H1 (cell line): Measurements from ENCODE around the gene DGKI. TPM values are rescaled to one million over a fixed set of nuclear protein-coding genes. Genes with fewer than 3 reads are reported as not detected.

ENCODE experiments used
- CHD7 ChIP-seq: fragments of 300-600 bp; sonication (generic); IDR thresholded peaks from 2 replicates; pipeline ENCODE4 v1.7.1; 2012; ENCODE audit warnings: low read length, moderate library complexity, mild to moderate bottlenecking, inconsistent platforms; ENCODE audit not compliant: insufficient replicate concordance
- polyA plus RNA-seq, 7 experiments: library from polyadenylated mRNA; depleted of rRNA in 3 of 7; stranded (reverse) in 5 of 7; unstranded in 2 of 7; fragments of >200 nt in 5 of 7; fragments of 200-250 nt in 2 of 7; gene quantifications; 1 replicate in 5 of 7; 2 replicates in 1 of 7; 4 replicates in 1 of 7; pipeline versions ENCODE4 v1.2.1 to v1.2.3, GENCODE V29; 2011 to 2013; ENCODE audit warnings: missing spikeins in 2 of 7, mixed read lengths in 2 of 7
- total RNA-seq: library from RNA; stranded (reverse); fragmentation: NEBNext Ultra II Directional; extraction: Animal tissue kit (Norgen Biotek cat#: 25700); gene quantifications from 2 replicates; pipeline ENCODE4 v1.2.1, GENCODE V29; 2021

DGKI gene
- total and polyA plus RNA-seq, 2 of the 8 experiments (the other 6 are each of a cell fraction or from before 2014, with no cell fraction given) = 0.20 to 0.71 TPM

GRCh38 chr7:137839903-137840779, 6.6 kb downstream of the DGKI start (continued):
- TF ChIP-seq CHD7 = no peak
